ENCODE results near the gene SLC39A11.

SLC39A11 gene

GRCh38 chr17:72642720-72643119 lies 449.8 kb downstream of the SLC39A11 start:
- ATAC-seq: no peak
- TF ChIP-seq PATZ1 (CRISPR knock-in tag; IDR thresholded peaks at IDR 0.05; ENCODE audit: borderline replicate concordance) (no peak), PPARA (CRISPR knock-in tag; IDR thresholded peaks at IDR 0.05; ENCODE audit: borderline replicate concordance) (no peak), SNAI2 (CRISPR knock-in tag; IDR thresholded peaks at IDR 0.05) (no peak), CSDC2 (CRISPR knock-in tag; IDR thresholded peaks at IDR 0.05) (no peak), ZNF70 (CRISPR knock-in tag; IDR thresholded peaks at IDR 0.05) (no peak)

- no peak for TF ChIP-seq BACH2 (CRISPR knock-in tag; IDR thresholded peaks at IDR 0.05; ENCODE audit: borderline replicate concordance)
- no peak for TF ChIP-seq ZC3H10 (CRISPR knock-in tag; IDR thresholded peaks at IDR 0.05)
- TF ChIP-seq, protein P1, sequence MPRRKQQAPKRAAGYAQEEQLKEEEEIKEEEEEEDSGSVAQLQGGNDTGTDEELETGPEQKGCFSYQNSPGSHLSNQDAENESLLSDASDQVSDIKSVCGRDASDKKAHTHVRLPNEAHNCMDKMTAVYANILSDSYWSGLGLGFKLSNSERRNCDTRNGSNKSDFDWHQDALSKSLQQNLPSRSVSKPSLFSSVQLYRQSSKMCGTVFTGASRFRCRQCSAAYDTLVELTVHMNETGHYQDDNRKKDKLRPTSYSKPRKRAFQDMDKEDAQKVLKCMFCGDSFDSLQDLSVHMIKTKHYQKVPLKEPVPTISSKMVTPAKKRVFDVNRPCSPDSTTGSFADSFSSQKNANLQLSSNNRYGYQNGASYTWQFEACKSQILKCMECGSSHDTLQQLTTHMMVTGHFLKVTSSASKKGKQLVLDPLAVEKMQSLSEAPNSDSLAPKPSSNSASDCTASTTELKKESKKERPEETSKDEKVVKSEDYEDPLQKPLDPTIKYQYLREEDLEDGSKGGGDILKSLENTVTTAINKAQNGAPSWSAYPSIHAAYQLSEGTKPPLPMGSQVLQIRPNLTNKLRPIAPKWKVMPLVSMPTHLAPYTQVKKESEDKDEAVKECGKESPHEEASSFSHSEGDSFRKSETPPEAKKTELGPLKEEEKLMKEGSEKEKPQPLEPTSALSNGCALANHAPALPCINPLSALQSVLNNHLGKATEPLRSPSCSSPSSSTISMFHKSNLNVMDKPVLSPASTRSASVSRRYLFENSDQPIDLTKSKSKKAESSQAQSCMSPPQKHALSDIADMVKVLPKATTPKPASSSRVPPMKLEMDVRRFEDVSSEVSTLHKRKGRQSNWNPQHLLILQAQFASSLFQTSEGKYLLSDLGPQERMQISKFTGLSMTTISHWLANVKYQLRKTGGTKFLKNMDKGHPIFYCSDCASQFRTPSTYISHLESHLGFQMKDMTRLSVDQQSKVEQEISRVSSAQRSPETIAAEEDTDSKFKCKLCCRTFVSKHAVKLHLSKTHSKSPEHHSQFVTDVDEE (CRISPR knock-in tag; IDR thresholded peaks at IDR 0.05): no peak
- no peak for TF ChIP-seq ZNF565 (CRISPR knock-in tag; conservative IDR thresholded peaks at IDR 0.05; ENCODE audit: low read depth)
- TF ChIP-seq TCF4 (CRISPR knock-in tag; IDR thresholded peaks at IDR 0.05; ENCODE audit: borderline replicate concordance): no peak
- no peak for TF ChIP-seq RARB (CRISPR knock-in tag; IDR thresholded peaks at IDR 0.05)
- TF ChIP-seq CSDC2 (CRISPR knock-in tag; IDR thresholded peaks at IDR 0.05): no peak
- TF ChIP-seq POU6F1 (CRISPR knock-in tag; IDR thresholded peaks at IDR 0.05; ENCODE audit: borderline replicate concordance, low read depth): no peak
- no peak for TF ChIP-seq ZFP30 (CRISPR knock-in tag; IDR thresholded peaks at IDR 0.05)
- no peak for TF ChIP-seq OSR1 (CRISPR knock-in tag; IDR thresholded peaks at IDR 0.05)
- TF ChIP-seq ISL1 (CRISPR knock-in tag; IDR thresholded peaks at IDR 0.05): no peak
- no peak for TF ChIP-seq PATZ1 (CRISPR knock-in tag; IDR thresholded peaks at IDR 0.05; ENCODE audit: borderline replicate concordance)
- no peak for TF ChIP-seq SNAI2 (CRISPR knock-in tag; IDR thresholded peaks at IDR 0.05)
- no peak for TF ChIP-seq ZFP3 (CRISPR knock-in tag; IDR thresholded peaks at IDR 0.05)
- TF ChIP-seq TOX (CRISPR knock-in tag; IDR thresholded peaks at IDR 0.05; ENCODE audit: borderline replicate concordance): no peak
- no peak for TF ChIP-seq CSRNP3 (CRISPR knock-in tag; IDR thresholded peaks at IDR 0.05)
- TF ChIP-seq ZNF8 (CRISPR knock-in tag; IDR thresholded peaks at IDR 0.05): no peak
- TF ChIP-seq, protein P2, sequence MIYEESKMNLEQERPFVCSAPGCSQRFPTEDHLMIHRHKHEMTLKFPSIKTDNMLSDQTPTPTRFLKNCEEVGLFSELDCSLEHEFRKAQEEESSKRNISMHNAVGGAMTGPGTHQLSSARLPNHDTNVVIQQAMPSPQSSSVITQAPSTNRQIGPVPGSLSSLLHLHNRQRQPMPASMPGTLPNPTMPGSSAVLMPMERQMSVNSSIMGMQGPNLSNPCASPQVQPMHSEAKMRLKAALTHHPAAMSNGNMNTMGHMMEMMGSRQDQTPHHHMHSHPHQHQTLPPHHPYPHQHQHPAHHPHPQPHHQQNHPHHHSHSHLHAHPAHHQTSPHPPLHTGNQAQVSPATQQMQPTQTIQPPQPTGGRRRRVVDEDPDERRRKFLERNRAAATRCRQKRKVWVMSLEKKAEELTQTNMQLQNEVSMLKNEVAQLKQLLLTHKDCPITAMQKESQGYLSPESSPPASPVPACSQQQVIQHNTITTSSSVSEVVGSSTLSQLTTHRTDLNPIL (CRISPR knock-in tag; IDR thresholded peaks at IDR 0.05; ENCODE audit: low read depth): no peak
- ATAC-seq: no peak
These were observed 451.9 kb downstream of the SLC39A11 start for GRCh38 chr17:72640415-72641165.

Data from SK-N-SH treated with all-trans-retinoic acid at 6 μM for 48 hours (cell line).